ENCODE results near the gene UMODL1.

The UMODL1 gene

GRCh38 chr21:42042651-42043050 is 28.5 kb upstream of the UMODL1 start:
- no peak for DNase-seq (ENCODE audit: low read depth in 2 of 2)
- no peak overlapping the region for H3K4me3 ChIP-seq (replicated peaks in 1 of 2; ENCODE audit: low read depth in 2 of 2, low read length in 2 of 2)
- no peak for TF ChIP-seq CTCF (IDR thresholded peaks at IDR 0.05; ENCODE audit: low read depth, low read length)

- no peak for DNase-seq (ENCODE audit: low read depth in 2 of 2)
- TF ChIP-seq CTCF (IDR thresholded peaks at IDR 0.05; ENCODE audit: low read depth, low read length): no peak
- H3K4me3 ChIP-seq (replicated peaks in 1 of 2; ENCODE audit: low read depth in 2 of 2, low read length in 2 of 2): no peak overlapping the region
These were observed 27.8 kb upstream of the UMODL1 start for GRCh38 chr21:42043201-42043895.

DNA sequence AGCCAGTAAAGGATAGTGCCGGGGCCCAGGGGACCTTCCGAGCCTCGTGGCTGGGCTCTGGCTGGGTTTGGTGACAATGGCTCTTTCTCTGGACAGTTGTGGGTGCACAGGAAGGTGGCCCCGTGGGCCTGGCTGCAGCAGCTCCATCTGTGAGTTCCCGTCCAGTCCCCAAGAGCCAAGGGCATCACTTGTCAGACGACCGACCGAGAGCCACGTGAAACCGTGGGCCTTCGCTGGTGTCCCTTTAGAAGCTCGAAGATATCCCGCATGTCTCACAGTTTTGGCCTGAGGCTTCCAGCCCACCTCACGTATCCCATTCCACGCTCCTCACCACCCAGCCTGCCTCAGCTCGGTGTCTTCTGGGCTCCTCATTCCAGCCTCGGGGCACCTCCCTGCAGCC is 27.2 kb upstream of the UMODL1 start:
- H3K4me3 ChIP-seq (replicated peaks in 1 of 2; ENCODE audit: low read depth in 2 of 2, low read length in 2 of 2): no peak overlapping the region
- no peak for TF ChIP-seq CTCF (IDR thresholded peaks at IDR 0.05; ENCODE audit: low read depth, low read length)
- DNase-seq (ENCODE audit: low read depth in 2 of 2): no peak

DNA sequence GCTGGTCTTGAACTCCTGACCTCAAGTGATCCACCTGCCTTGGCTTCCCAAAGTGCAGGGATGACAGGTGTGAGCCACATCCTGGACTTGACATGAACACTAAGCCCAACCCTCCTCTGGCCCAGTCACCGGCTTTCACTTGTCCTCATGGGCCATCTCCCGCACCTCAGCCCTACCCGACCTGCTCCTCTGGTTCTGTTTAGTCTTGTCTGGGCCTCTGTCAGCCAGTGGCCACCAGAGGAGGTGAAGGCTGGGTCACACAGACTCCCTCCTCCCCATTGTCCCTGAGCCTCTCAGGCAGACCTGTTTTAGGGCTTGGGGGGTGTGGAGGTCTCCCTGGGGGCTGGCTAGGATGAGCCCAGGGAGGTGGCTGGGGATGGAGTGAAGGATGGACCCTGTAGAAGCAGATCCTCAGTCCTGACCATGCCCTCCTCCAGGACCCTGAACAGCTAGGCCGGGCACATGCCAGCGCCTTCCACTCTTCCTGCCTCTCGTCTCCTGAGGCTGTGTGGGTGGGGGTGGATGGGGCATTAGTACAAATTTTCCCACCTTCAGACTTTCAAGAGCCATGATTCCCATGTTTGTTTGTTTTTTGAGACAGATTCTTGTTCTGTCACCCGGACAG is 26.1 kb upstream of the UMODL1 start:
- H3K4me3 ChIP-seq (replicated peaks in 1 of 2; ENCODE audit: low read depth in 2 of 2, low read length in 2 of 2): no peak overlapping the region
- no peak for TF ChIP-seq CTCF (IDR thresholded peaks at IDR 0.05; ENCODE audit: low read depth, low read length)
- DNase-seq (ENCODE audit: low read depth in 2 of 2): no peak

DNA sequence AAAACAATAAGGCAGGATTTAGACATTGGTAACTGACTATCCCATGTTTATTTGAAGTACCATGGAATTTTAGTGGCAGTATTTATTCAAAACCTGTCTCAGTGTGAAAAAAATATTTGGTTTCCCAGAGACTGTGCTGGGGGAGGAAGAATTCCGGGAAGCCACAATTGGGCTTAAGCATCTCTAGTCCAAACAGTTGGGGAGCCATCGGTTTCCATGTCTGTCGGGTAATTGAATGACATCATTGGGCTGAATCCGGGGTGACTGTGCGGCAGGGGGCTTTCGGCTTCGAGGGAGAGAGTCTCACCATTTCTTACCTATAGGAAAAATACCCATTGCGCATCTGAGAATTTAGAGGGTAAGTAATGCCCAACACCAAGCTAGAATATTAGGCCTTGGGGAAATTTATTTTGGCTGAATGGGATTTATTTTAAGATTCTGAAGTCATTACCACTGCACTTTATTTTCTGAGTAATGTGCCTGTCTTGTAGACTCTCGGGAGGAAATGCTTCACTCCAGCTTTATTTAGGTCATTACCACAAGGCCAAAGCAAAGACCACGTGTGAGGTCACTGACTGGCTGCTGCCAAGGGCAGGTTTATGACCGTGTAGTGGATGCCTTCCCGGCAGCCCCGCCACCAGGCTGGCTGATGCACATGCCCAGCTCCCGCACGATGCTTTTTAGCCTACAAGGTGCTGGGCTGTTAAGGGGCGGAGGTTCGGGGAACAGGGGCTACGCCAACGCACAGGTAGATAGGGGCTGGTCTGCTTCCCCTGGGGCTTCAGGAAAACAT is 23.1 kb upstream of the UMODL1 start:
- no peak overlapping the region for H3K4me3 ChIP-seq (replicated peaks in 1 of 2; ENCODE audit: low read depth in 2 of 2, low read length in 2 of 2)
- peak; percentile 9 for TF ChIP-seq CTCF (IDR thresholded peaks at IDR 0.05; ENCODE audit: low read depth, low read length)
- peak; percentile 74 to 94 for DNase-seq (ENCODE audit: low read depth in 2 of 2)

- no peak for DNase-seq (ENCODE audit: low read depth in 2 of 2)
- no peak overlapping the region for H3K4me3 ChIP-seq (replicated peaks in 1 of 2; ENCODE audit: low read depth in 2 of 2, low read length in 2 of 2)
- TF ChIP-seq CTCF (IDR thresholded peaks at IDR 0.05; ENCODE audit: low read depth, low read length): no peak
These were observed 22.1 kb upstream of the UMODL1 start for GRCh38 chr21:42048870-42049577.
